LNCAP (cell line): Measurements from ENCODE around the gene KCNK18.

Experiments
- CTCF ChIP-seq: fragments of 450-650 bp; IDR thresholded peaks from 2 replicates; pipeline ENCODE4 v1.5.1; 2017; ENCODE audit warnings: mild to moderate bottlenecking

KCNK18 gene

GRCh38 chr10:117175901-117176534 is 21.3 kb upstream of the KCNK18 start:
- peak; percentile 82 for TF ChIP-seq CTCF

GRCh38 chr10:117178190-117178589 is 19.1 kb upstream of the KCNK18 start:
- no peak for TF ChIP-seq CTCF

GRCh38 chr10:117184296-117184695 is 13.0 kb upstream of the KCNK18 start:
- no peak for TF ChIP-seq CTCF

- no peak for TF ChIP-seq CTCF
These were observed 12.5 kb upstream of the KCNK18 start for GRCh38 chr10:117184821-117185220.

GRCh38 chr10:117186832-117187615 is 10.3 kb upstream of the KCNK18 start:
- no peak for TF ChIP-seq CTCF

- no peak for TF ChIP-seq CTCF
These were observed 8.9 kb upstream of the KCNK18 start for GRCh38 chr10:117188371-117188770.

GRCh38 chr10:117189557-117189956 is 7.7 kb upstream of the KCNK18 start:
- TF ChIP-seq CTCF, result no peak
